DND-41 (cell line): ENCODE results near the gene TULP4.

Experiments
- ATAC-seq: fragments of 200-7000 bp; cut with Tn5 transposase; 3 replicates; pipeline ENCODE4 v1.9.1; 2021; ENCODE audit warnings: low read depth; ENCODE audit not compliant: insufficient read depth
- DNase-seq: peaks from one replicate; pipeline ENCODE4 v3.0.0-alpha.2; 2020
- H2AFZ ChIP-seq: 2 replicates; pipeline ENCODE4 v1.6.0; 2012; ENCODE audit warnings: low read depth, low read length
- H3K27ac ChIP-seq: 2 replicates; pipeline ENCODE4 v1.5.1; 2012; ENCODE audit warnings: low read length, inconsistent platforms
- H3K27me3 ChIP-seq: fragments of 200-600 bp; sonication (generic); 2 replicates; pipeline ENCODE4 v1.6.0; 2012; ENCODE audit warnings: low read length, mild to moderate bottlenecking, inconsistent platforms; ENCODE audit not compliant: insufficient read depth, poor library complexity
- H3K36me3 ChIP-seq: 2 replicates; pipeline ENCODE4 v1.5.1; 2012; ENCODE audit warnings: low read length, inconsistent platforms; ENCODE audit not compliant: insufficient read depth
- H3K4me1 ChIP-seq: 2 replicates; pipeline ENCODE4 v1.5.1; 2012; ENCODE audit warnings: mild to moderate bottlenecking, low read length; ENCODE audit not compliant: insufficient read depth
- H3K4me2 ChIP-seq: 2 replicates; pipeline ENCODE4 v1.6.0; 2012; ENCODE audit warnings: mild to moderate bottlenecking, moderate library complexity, low read length, inconsistent platforms; ENCODE audit not compliant: insufficient read depth
- H3K4me3 ChIP-seq, 2 experiments: fragments of 200-600 bp in 1 of 2; shearing (Covaris generic) in 1 of 2; 2 replicates each; pipeline ENCODE4 v1.5.1; 2012 to 2016; ENCODE audit warnings: inconsistent platforms in 2 of 2, low read length in 2 of 2, mild to moderate bottlenecking in 2 of 2, low read depth in 1 of 2, moderate library complexity in 1 of 2
- H3K79me2 ChIP-seq: 2 replicates; pipeline ENCODE4 v1.6.0; 2012; ENCODE audit warnings: low read length, inconsistent platforms; ENCODE audit not compliant: insufficient read depth
- H3K9ac ChIP-seq: 2 replicates; pipeline ENCODE4 v1.6.0; 2012; ENCODE audit warnings: low read depth, mild to moderate bottlenecking, inconsistent platforms, low read length, moderate library complexity
- H3K9me3 ChIP-seq: 2 replicates; pipeline ENCODE4 v1.5.1; 2012; ENCODE audit warnings: low read length, moderate library complexity, mild to moderate bottlenecking, inconsistent platforms; ENCODE audit not compliant: insufficient read depth, severe bottlenecking
- H4K20me1 ChIP-seq: 2 replicates; pipeline ENCODE4 v1.6.0; 2012; ENCODE audit warnings: low read length; ENCODE audit not compliant: insufficient read depth
- EZH2 ChIP-seq: IDR thresholded peaks from 3 replicates; pipeline ENCODE4 v1.6.1; 2012; ENCODE audit warnings: borderline replicate concordance, low read depth, mild to moderate bottlenecking, moderate library complexity, low read length, inconsistent platforms; ENCODE audit not compliant: severe bottlenecking
- TF ChIP-seq, protein P1 (sequence below): IDR thresholded peaks from 2 replicates; pipeline ENCODE4 v1.5.1; 2012; ENCODE audit warnings: borderline replicate concordance, low read length, moderate library complexity, mild to moderate bottlenecking; ENCODE audit not compliant: poor library complexity, severe bottlenecking; ENCODE audit errors: extremely low read depth

Gene TULP4

DNA sequence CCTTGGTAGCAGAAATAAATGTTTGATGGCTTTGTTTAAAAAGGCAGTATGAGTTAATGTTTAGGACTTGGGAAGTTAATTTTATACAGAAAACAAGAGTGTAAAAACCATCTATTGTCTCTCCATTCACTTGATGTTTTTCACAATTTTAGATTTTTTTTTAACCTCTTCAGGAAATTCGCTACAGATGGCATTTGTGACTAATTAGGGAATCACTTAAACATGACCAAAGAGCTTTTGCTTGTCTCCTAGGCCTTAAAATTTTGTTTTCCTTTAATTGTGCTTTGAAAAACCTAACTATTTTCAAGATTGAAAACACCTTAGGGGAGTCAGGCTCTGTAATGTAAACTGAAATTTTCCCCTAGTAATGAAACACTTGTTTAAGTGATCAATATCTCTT is 17.3 kb downstream of the TULP4 start:
- no peak for ATAC-seq
- H3K9ac ChIP-seq: no peak overlapping the region
- no peak overlapping the region for H2AFZ ChIP-seq
- no peak for TF ChIP-seq EZH2
- TF ChIP-seq, protein P1, sequence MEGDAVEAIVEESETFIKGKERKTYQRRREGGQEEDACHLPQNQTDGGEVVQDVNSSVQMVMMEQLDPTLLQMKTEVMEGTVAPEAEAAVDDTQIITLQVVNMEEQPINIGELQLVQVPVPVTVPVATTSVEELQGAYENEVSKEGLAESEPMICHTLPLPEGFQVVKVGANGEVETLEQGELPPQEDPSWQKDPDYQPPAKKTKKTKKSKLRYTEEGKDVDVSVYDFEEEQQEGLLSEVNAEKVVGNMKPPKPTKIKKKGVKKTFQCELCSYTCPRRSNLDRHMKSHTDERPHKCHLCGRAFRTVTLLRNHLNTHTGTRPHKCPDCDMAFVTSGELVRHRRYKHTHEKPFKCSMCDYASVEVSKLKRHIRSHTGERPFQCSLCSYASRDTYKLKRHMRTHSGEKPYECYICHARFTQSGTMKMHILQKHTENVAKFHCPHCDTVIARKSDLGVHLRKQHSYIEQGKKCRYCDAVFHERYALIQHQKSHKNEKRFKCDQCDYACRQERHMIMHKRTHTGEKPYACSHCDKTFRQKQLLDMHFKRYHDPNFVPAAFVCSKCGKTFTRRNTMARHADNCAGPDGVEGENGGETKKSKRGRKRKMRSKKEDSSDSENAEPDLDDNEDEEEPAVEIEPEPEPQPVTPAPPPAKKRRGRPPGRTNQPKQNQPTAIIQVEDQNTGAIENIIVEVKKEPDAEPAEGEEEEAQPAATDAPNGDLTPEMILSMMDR: no peak
- no peaks in the 10 kb centered on the region for H3K27me3 ChIP-seq
- no peaks in the 10 kb centered on the region for H3K4me1 ChIP-seq
- peaks cover 36% of the 10 kb centered on the region for H3K79me2 ChIP-seq
- H3K4me3 ChIP-seq: no peak overlapping the region
- peaks cover 14% of the 10 kb centered on the region for H3K9me3 ChIP-seq
- no peak overlapping the region for H3K27ac ChIP-seq
- no peak overlapping the region for H3K4me2 ChIP-seq
- DNase-seq: no peak
- H4K20me1 ChIP-seq: 0 out of 2 replicates have a peak, but pooled peaks cover 6% of the 10 kb centered on the region
- H3K36me3 ChIP-seq: peaks cover 22% of the 10 kb centered on the region; the same call in 1 of the 2 replicates

DNA sequence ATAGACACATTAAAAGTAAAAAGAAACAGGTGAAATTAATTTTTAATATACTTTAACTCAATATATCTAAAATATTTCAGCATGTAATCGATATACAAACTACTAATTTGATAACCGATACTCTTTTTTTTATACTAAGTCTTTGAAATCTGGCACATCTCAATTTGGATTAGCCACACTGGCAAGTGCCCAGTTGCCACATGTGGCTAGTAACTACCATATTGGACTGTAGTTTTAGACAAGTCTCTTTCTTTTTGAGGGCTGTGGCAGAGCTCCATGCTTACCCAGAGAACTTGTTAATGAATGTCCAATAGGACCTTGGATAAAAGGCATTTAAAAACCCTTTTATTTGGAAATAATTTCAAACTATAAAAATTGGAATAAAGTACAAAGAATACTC is 17.8 kb downstream of the TULP4 start:
- peaks cover 22% of the 10 kb centered on the region; the same call in 1 of the 2 replicates for H3K36me3 ChIP-seq
- no peaks in the 10 kb centered on the region for H3K4me1 ChIP-seq
- H3K9me3 ChIP-seq: peaks cover 14% of the 10 kb centered on the region
- 0 out of 2 replicates have a peak, but pooled peaks cover 6% of the 10 kb centered on the region for H4K20me1 ChIP-seq
- H3K4me2 ChIP-seq: no peak overlapping the region
- no peak overlapping the region for H3K4me3 ChIP-seq
- no peak for TF ChIP-seq EZH2
- TF ChIP-seq, protein P1: no peak
- peaks cover 36% of the 10 kb centered on the region for H3K79me2 ChIP-seq
- no peak overlapping the region for H3K9ac ChIP-seq
- ATAC-seq (no peak), DNase-seq (no peak)
- no peak overlapping the region for H3K27ac ChIP-seq
- no peaks in the 10 kb centered on the region for H3K27me3 ChIP-seq
- no peak overlapping the region for H2AFZ ChIP-seq

GRCh38 chr6:158332237-158332636 is 20.0 kb downstream of the TULP4 start:
- H3K27ac ChIP-seq: no peak overlapping the region
- ATAC-seq: no peak
- H3K79me2 ChIP-seq: peaks cover 27% of the 10 kb centered on the region
- no peak overlapping the region for H3K9ac ChIP-seq
- H4K20me1 ChIP-seq: 0 out of 2 replicates have a peak, but pooled peaks cover 6% of the 10 kb centered on the region
- no peak for TF ChIP-seq EZH2
- no peak overlapping the region for H2AFZ ChIP-seq
- no peak overlapping the region for H3K4me2 ChIP-seq
- DNase-seq: no peak
- H3K27me3 ChIP-seq: no peaks in the 10 kb centered on the region
- H3K4me1 ChIP-seq: no peaks in the 10 kb centered on the region
- H3K36me3 ChIP-seq: peaks cover 22% of the 10 kb centered on the region; the same call in 1 of the 2 replicates
- H3K4me3 ChIP-seq: no peak overlapping the region
- H3K9me3 ChIP-seq: peaks cover 14% of the 10 kb centered on the region

DNA sequence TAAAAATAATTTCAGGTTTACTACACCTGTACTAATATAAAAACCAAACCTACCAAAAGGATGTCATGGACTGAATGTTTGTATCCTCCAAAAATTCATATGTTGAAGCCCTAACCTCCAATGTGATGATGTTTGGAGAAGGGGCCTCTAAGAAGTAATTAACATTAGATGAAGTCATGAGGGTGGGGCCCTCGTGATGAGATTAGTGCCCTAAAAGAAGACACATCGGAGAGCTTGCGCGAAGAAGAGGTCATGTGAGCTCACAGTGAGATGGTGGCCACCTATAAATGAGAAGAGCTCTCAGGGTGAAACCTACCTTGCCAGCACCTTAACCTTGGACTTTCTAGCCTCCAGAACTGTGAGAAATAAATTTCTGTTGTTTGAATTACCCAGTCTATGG is 20.8 kb downstream of the TULP4 start:
- Histone ChIP-seq H3K27me3 (no peaks in the 10 kb centered on the region), H4K20me1 (0 out of 2 replicates have a peak, but pooled peaks cover 5% of the 10 kb centered on the region), H3K4me3 (no peak overlapping the region), H3K27ac (no peak overlapping the region), H3K4me1 (no peaks in the 10 kb centered on the region), H2AFZ (no peak overlapping the region), H3K36me3 (peaks cover 22% of the 10 kb centered on the region; the same call in 1 of the 2 replicates), H3K4me2 (no peak overlapping the region), H3K9ac (no peak overlapping the region), H3K79me2 (peaks cover 25% of the 10 kb centered on the region), H3K9me3 (peaks cover 16% of the 10 kb centered on the region)
- no peak for TF ChIP-seq EZH2
- TF ChIP-seq, protein P1: no peak
- ATAC-seq: no peak
- no peak for DNase-seq
